Retinal pigment epithelial cell (primary cell): ENCODE results near the gene CRISP3.
"Not testable (repeated sequence)": the region's sequence is repeated elsewhere in the genome, so short reads cannot be mapped to it uniquely, and the experiment has no call there.

Source experiments
- DNase-seq: peaks from one replicate; pipeline ENCODE4 v3.0.0-alpha.2; 2010; ENCODE audit warnings: low read depth
- H3K4me3 ChIP-seq: 2 replicates; pipeline ENCODE4 v1.5.1; 2011; ENCODE audit warnings: mild to moderate bottlenecking, low read length, control low read depth, moderate library complexity
- CTCF ChIP-seq: conservative IDR thresholded peaks from 2 replicates; pipeline ENCODE4 v1.5.1; 2011; ENCODE audit warnings: low read depth, low read length, control low read depth, inconsistent platforms

The CRISP3 gene

DNA sequence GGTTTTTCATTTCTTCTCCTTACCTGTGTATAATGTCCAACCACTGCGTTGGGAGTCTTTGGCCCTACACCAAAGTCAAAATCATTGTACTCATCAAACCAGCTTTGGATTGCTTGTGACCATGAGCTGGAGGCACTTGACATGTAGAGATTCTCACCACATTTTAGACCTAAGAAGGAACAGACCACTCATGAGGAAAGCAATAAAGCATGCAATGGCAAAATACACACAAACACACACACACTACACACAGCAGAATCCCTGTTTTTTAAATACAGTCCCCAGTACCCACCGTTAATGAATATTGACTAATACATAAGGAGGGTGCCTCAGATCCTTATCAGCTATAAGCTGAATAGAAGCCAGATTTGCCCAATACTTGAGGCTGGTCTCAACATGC, 10.5 kb downstream of the CRISP3 start:
- no peak for DNase-seq
- H3K4me3 ChIP-seq, result no peak overlapping the region
- TF ChIP-seq CTCF, result no peak

GRCh38 chr6:49732781-49733180, 11.4 kb downstream of the CRISP3 start:
- no peak overlapping the region for H3K4me3 ChIP-seq
- DNase-seq, result no peak
- TF ChIP-seq CTCF, result no peak

DNA sequence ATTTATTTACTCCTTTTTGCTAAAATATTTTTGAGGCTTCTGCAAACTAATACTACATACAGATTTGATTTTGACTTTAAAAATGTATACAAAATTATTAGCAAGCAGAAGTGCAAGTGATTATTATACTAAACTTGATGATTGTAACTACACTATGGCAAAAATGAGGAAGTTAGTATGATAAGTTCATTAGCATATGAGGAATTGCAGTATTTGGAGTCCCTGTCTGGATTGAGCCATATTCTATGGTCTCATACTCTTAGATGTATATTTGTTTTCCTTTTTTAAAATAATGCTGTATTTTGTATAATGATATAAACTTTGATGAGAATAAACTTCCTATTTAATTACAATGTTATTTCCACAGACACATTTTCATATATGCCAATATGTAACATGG, 13.9 kb downstream of the CRISP3 start:
- no peak for TF ChIP-seq CTCF
- H3K4me3 ChIP-seq, result no peak overlapping the region
- no peak for DNase-seq

DNA sequence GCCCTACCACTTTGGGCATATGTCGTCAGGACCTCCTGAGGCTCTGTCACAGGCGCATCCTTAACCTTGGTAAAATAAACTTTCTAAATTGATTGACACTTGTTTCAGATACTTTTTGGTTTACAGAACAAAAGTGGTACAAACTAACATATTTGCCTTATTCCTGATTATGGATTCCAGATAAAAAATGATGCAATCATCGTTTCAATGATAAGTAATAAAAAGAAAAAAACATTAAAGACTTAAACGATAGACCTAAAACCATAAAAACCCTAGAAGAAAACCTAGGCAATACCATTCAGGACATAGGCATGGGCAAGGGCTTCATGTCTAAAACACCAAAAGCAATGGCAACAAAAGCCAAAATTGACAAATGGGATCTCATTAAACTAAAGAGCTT, 20.3 kb downstream of the CRISP3 start:
- H3K4me3 ChIP-seq, DNase-seq: not testable (repeated sequence)

DNA sequence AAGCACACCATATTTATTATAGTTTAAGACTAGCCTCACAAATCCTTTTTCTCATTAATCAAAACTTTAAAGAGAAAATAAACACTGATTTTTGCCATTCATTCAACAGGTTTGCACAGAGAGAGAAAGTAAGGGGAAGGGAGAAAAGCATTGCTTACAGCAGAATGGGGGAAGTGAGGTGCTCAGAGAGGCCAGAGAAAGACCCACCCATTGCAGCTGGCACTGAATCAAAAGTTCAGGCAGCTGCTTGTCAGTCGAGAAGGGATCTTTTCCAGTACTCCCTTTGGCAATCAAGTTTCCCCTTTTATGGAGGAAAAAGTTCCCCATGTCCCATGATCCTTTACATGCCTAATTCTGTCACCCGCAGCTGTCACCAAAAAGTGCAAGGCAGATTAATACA, 22.9 kb downstream of the CRISP3 start:
- no peak for TF ChIP-seq CTCF
- DNase-seq, result no peak
- H3K4me3 ChIP-seq, result no peak overlapping the region

DNA sequence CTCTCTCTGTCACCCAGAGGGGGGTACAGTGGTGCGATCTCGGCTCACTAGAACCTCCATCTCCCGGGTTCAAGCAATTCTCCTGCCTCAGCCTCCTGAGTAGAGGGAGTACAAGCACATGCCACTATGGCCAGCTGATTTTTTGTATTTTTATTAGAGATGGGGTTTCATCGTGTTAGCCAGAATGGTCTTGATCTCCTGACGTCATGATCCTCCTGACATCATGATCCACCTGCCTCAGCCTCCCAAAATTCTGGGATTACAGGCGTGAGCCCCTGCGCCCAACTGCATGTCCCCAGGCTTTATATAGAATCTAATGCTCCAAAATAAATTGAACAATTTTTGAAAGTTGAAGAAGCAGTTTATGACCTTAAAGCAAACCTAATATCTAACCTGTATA, 23.8 kb downstream of the CRISP3 start:
- no peak for DNase-seq
- H3K4me3 ChIP-seq, result no peak overlapping the region
- no peak for TF ChIP-seq CTCF

DNA sequence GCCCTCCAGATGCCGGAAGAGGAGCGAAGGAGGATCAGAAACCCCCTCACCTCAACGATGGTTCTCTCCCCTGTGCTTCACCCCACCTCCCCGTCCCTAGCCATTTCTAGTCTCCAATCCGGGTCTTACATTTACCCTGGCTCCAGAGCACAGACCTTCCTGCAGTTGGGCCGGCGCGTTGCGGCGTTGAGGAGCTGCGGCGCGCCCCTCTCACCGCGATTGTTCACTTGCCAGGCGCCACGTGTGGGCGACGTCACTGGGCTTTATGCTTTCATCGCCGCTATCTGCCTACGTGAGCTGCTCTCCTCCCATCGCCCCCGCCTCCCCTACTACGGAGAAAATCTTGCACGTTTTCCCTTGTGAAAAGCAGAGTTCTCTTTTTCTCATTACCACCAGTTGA, 30.8 kb downstream of the CRISP3 start, which contains the start of gene CRISP2:
CRISP2 (minus strand) TSS at position 198 of the 400 bp plus-strand sequence. CDS start 4,347 bp downstream, outside the sequence.
- peak within 1 kb of the TSS; percentile 32 for H3K4me3 ChIP-seq

More for the DNA sequence above, 30.8 kb downstream of the CRISP3 start, which contains the start of gene CRISP2:
- no peak for TF ChIP-seq CTCF
- no peak for DNase-seq
